Endodermal cell (in vitro differentiated cells): ENCODE results near the gene TENT5A. TPM values are rescaled to one million over a fixed set of nuclear protein-coding genes. Genes with fewer than 3 reads are reported as not detected.

ENCODE experiments used
- DNase-seq: peaks from one replicate; pipeline ENCODE4 v3.0.0-alpha.2; 2017
- H3K27ac ChIP-seq: 2 replicates; pipeline ENCODE4 v1.5.1; 2013; ENCODE audit warnings: mild to moderate bottlenecking, low read depth, low read length, moderate library complexity
- H3K27me3 ChIP-seq: 2 replicates; pipeline ENCODE4 v1.6.1; 2013; ENCODE audit warnings: mild to moderate bottlenecking, low read length, moderate library complexity; ENCODE audit not compliant: insufficient read depth, control insufficient read depth, poor library complexity, severe bottlenecking
- H3K36me3 ChIP-seq: 2 replicates; pipeline ENCODE4 v1.7.0; 2013; ENCODE audit warnings: mild to moderate bottlenecking, low read length, moderate library complexity; ENCODE audit not compliant: control insufficient read depth, insufficient read depth
- H3K4me1 ChIP-seq: one replicate; pipeline ENCODE4 v1.7.0; 2013; ENCODE audit warnings: low read length; ENCODE audit not compliant: control insufficient read depth, insufficient read depth
- H3K4me3 ChIP-seq: 2 replicates; pipeline ENCODE4 v1.5.1; 2013; ENCODE audit warnings: mild to moderate bottlenecking, low read length, moderate library complexity
- H3K9ac ChIP-seq: 2 replicates; pipeline ENCODE4 v1.6.1; 2013; ENCODE audit warnings: mild to moderate bottlenecking, low read length, moderate library complexity; ENCODE audit not compliant: poor library complexity, severe bottlenecking; ENCODE audit errors: extremely low read depth
- H3K9me3 ChIP-seq: 2 replicates; pipeline ENCODE4 v1.6.1; 2013; ENCODE audit warnings: mild to moderate bottlenecking, low read length, moderate library complexity; ENCODE audit not compliant: control insufficient read depth
- H3K27ac Mint-ChIP-seq: 2 replicates; pipeline ENCODE4 v1.8.0; 2020; ENCODE audit warnings: mixed read lengths
- H3K27me3 Mint-ChIP-seq: 2 replicates; pipeline ENCODE4 v1.8.0; 2021; ENCODE audit warnings: mild to moderate bottlenecking, mixed read lengths; ENCODE audit not compliant: insufficient read depth
- H3K36me3 Mint-ChIP-seq: 2 replicates; pipeline ENCODE4 v1.8.0; 2020; ENCODE audit warnings: low read depth, mixed read lengths
- H3K4me1 Mint-ChIP-seq: 2 replicates; pipeline ENCODE4 v1.8.0; 2020; ENCODE audit warnings: mixed read lengths
- H3K4me3 Mint-ChIP-seq: 2 replicates; pipeline ENCODE4 v1.8.0; 2020; ENCODE audit warnings: mild to moderate bottlenecking, moderate library complexity, mixed read lengths
- H3K9me3 Mint-ChIP-seq: 2 replicates; pipeline ENCODE4 v1.8.0; 2020; ENCODE audit warnings: mild to moderate bottlenecking, mixed read lengths
- WGBS, 2 experiments: methylation state at CpG; one replicate each; pipeline versions ENCODE4 v1.1.5 to v1.1.7; 2013; ENCODE audit warnings: missing lambda C conversion rate in 2 of 2, mixed read lengths in 1 of 2; ENCODE audit not compliant: insufficient coverage in 1 of 2, insufficient read length in 1 of 2; 5-methylcytosine and 5-hydroxymethylcytosine counted together
- long read RNA-seq, 4 experiments: library from polyadenylated mRNA in 2 of 4; library from RNA in 1 of 4; library from capped mRNA in 1 of 4; stranded (forward) in 3 of 4; unstranded in 1 of 4; transcript quantifications; one replicate each; pipeline ENCODE4 v2.0.0, GENCODE V29; 2020 to 2021; ENCODE audit warnings: inconsistent platforms in 1 of 4
- polyA plus RNA-seq, 2 experiments: library from polyadenylated mRNA; stranded (reverse); fragments of 50-300 nt; gene quantifications; one replicate each; pipeline ENCODE4 v1.2.3, GENCODE V29; 2013
- total RNA-seq, 2 donors: library from RNA; stranded (reverse); fragmentation: NEBNext Ultra II Directional in 1 of 2; extraction: Animal tissue kit (Norgen Biotek cat#: 25700) in 1 of 2; gene quantifications; 2 replicates in 1 of 2; 3 replicates in 1 of 2; pipeline ENCODE4 v1.2.1, GENCODE V29; 2021
- TF ChIP-seq, protein P1 (sequence below): fragments of 200-600 bp; sonication (generic); conservative IDR thresholded peaks from 2 replicates; pipeline ENCODE4 v1.5.0; 2021; ENCODE audit warnings: antibody characterized with exemption, mild to moderate bottlenecking

The TENT5A gene
- 1 to 10 TPM; 4.8 to 8.6 TPM for total RNA-seq
- 4.0 TPM for polyA plus RNA-seq (2013, experiment 1 of 2)
- 3.8 TPM for polyA plus RNA-seq (2013, experiment 2 of 2)
- long read RNA-seq, experiment 1, full-length matches to known transcripts: 1 of 4 reads
- long read RNA-seq, experiment 1, partial matches to known transcripts: 0 of 4 reads
- long read RNA-seq, experiment 1, other reads (novel, unspliced or antisense): 3 of 4 reads
- long read RNA-seq, experiment 2, full-length matches to known transcripts: 10 of 24 reads
- long read RNA-seq, experiment 2, partial matches to known transcripts: 7 of 24 reads
- long read RNA-seq, experiment 2, other reads (novel, unspliced or antisense): 7 of 24 reads
- long read RNA-seq, experiment 3, full-length matches to known transcripts: 29 of 44 reads
- long read RNA-seq, experiment 3, partial matches to known transcripts: 10 of 44 reads
- long read RNA-seq, experiment 3, other reads (novel, unspliced or antisense): 5 of 44 reads
- long read RNA-seq, experiment 4, full-length matches to known transcripts: 4 of 6 reads
- long read RNA-seq, experiment 4, partial matches to known transcripts: 2 of 6 reads
- long read RNA-seq, experiment 4, other reads (novel, unspliced or antisense): 0 of 6 reads

DNA sequence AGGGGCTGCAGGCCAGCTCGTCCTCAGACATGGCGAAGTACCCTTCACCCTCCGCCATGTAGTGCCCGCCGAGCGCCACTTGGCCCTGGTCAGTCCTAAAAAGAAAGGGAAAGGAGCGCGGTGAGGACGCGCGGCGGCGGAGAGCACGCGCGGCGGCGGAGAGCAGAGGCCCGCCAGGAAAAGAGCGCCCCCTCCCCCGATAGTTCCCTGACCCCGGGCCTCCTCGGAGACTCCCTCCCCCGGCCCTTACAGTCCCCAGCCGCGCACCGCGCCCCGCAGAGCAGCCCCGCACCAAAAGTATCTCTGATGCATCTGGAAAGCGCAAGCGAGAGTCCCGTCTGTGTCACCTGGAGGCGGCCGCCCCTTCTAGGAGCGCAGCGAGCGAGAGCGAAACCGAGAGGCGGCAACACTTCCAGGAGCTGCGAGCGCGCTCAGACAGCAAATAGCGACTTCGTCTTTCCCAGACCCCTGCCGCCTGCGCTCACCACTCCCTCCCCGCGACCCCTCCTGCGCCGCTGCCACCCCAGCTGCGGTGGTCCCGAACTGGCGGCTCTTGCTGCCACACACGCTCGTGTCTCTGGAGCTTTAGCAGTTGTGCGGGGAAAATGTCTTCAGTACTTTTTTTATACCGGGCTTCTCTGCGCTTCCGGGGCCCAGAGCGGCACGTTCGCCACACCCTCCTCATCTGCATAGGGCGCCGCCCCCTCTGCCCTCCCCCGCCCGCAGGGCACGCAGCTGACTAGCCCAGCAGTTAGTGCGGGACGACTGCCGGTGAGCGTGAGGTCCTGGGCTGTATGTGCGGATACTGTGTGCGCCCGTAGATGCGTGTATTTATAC, at the start of gene TENT5A:
TSS of gene TENT5A (minus strand) at position 598 of the 837 bp plus-strand sequence. CDS start at position 58, 540 bp downstream.
- Mint-ChIP-seq H3K36me3 (peaks cover 10% of the 10 kb centered on the region), H3K4me3 (peak within 1 kb of the TSS; percentile 87), H3K27me3 (peaks cover 38% of the 10 kb centered on the region), H3K9me3 (no peaks in the 10 kb centered on the region), H3K27ac (peak within 1 kb of the TSS; percentile 78), H3K4me1 (peaks cover 18% of the 10 kb centered on the region)
- WGBS, 2 experiments: 0% methylated on average over 20 to 77 of the region's 77 CpGs
- H3K4me3 ChIP-seq: peak within 1 kb of the TSS; percentile 96
- H3K4me1 ChIP-seq: peaks cover 2% of the 10 kb centered on the region
- H3K27me3 ChIP-seq: no peaks in the 10 kb centered on the region
- no peaks in the 10 kb centered on the region for H3K36me3 ChIP-seq
- H3K9me3 ChIP-seq: no peaks in the 10 kb centered on the region
- peak; percentile 95 for DNase-seq
- peak within 1 kb of the TSS; percentile 33 for H3K27ac ChIP-seq
- TF ChIP-seq, protein P1, sequence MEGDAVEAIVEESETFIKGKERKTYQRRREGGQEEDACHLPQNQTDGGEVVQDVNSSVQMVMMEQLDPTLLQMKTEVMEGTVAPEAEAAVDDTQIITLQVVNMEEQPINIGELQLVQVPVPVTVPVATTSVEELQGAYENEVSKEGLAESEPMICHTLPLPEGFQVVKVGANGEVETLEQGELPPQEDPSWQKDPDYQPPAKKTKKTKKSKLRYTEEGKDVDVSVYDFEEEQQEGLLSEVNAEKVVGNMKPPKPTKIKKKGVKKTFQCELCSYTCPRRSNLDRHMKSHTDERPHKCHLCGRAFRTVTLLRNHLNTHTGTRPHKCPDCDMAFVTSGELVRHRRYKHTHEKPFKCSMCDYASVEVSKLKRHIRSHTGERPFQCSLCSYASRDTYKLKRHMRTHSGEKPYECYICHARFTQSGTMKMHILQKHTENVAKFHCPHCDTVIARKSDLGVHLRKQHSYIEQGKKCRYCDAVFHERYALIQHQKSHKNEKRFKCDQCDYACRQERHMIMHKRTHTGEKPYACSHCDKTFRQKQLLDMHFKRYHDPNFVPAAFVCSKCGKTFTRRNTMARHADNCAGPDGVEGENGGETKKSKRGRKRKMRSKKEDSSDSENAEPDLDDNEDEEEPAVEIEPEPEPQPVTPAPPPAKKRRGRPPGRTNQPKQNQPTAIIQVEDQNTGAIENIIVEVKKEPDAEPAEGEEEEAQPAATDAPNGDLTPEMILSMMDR: peak; percentile 54
- peak within 1 kb of the TSS; percentile 55 for H3K9ac ChIP-seq

DNA sequence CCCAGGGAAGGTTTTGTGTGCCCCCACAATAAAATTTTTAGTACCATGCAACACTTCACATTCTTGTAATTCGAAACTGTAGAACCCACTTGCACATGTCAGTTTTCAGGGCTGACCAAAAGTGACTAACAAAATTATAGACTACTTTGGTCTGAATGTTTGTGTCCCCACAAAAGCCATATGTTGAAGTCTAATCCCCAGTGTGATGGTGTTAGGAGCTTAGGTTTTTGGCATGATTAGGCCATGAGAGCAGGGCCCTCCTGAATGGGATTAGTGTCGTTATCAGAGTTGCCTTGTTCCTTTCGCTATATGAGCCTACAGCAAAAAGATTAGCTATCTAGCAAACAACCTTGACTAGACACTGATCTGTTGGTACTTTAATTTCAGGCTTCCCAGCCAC, 49.0 kb upstream of the TENT5A start:
- H3K36me3 ChIP-seq: no peaks in the 10 kb centered on the region
- no peak overlapping the region for H3K4me3 ChIP-seq
- TF ChIP-seq, protein P1: no peak
- H3K27me3 ChIP-seq: peaks cover 44% of the 10 kb centered on the region
- H3K36me3 Mint-ChIP-seq: no peaks in the 10 kb centered on the region
- H3K4me1 Mint-ChIP-seq: peaks cover 10% of the 10 kb centered on the region
- no peak overlapping the region for H3K4me3 Mint-ChIP-seq
- no peak overlapping the region for H3K27ac ChIP-seq
- H3K27ac Mint-ChIP-seq: no peak overlapping the region
- H3K4me1 ChIP-seq: peaks cover 4% of the 10 kb centered on the region
- H3K9me3 ChIP-seq: no peaks in the 10 kb centered on the region
- no peak for DNase-seq
- H3K9ac ChIP-seq: peak overlapping the region; percentile 23
- WGBS, 2 experiments: 69 to 100% methylated on average over 1 to 3 of the region's 3 CpGs
- no peaks in the 10 kb centered on the region for H3K9me3 Mint-ChIP-seq
- peaks cover 50% of the 10 kb centered on the region for H3K27me3 Mint-ChIP-seq

DNA sequence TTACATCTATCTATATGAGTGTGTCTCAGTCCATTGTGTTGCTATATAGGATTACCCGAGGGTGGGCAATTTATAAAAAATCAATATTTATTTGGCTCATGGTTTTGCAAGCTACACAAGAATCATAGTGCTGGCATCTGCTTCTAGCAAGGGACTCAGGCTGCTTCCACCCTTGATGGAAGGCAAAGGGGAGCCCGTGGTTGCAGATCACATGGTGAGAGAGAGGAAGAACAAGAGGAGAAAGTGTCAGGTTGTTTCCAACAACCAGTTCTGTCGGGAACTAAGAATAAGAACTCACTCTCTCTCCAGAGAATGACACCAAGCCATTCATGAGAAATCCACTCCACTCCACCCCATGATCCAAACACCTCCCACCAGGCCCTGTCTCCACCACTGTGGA, 48.2 kb upstream of the TENT5A start:
- H3K27me3 Mint-ChIP-seq: peaks cover 50% of the 10 kb centered on the region
- Histone ChIP-seq H3K27me3 (peaks cover 44% of the 10 kb centered on the region), H3K4me1 (peaks cover 4% of the 10 kb centered on the region), H3K9me3 (no peaks in the 10 kb centered on the region), H3K27ac (no peak overlapping the region), H3K36me3 (no peaks in the 10 kb centered on the region), H3K9ac (no peak overlapping the region), H3K4me3 (no peak overlapping the region)
- H3K9me3 Mint-ChIP-seq: peaks cover 2% of the 10 kb centered on the region
- WGBS, 2 experiments: 80 to 84% methylated on average over 1 to 3 of the region's 3 CpGs
- no peak overlapping the region for H3K4me3 Mint-ChIP-seq
- no peak overlapping the region for H3K27ac Mint-ChIP-seq
- H3K4me1 Mint-ChIP-seq: peaks cover 10% of the 10 kb centered on the region
- H3K36me3 Mint-ChIP-seq: no peaks in the 10 kb centered on the region
- TF ChIP-seq, protein P1: no peak
- no peak for DNase-seq
